HepG2 (cell line): ENCODE measurements around the gene RRAGA. TPM values are rescaled to one million over a fixed set of nuclear protein-coding genes. Genes with fewer than 3 reads are reported as not detected.

Experiments
- ASH2L ChIP-seq: fragments of 300-600, 200-600 bp; sonication (generic); IDR thresholded peaks from 2 replicates; pipeline ENCODE4 v1.7.0; 2017; ENCODE audit warnings: low read depth, mild to moderate bottlenecking, moderate library complexity, mixed read lengths, low read length; ENCODE audit not compliant: insufficient read length
- CREB1 ChIP-seq, 2 experiments: fragments of 450-650 bp in 1 of 2; IDR thresholded peaks; 2 replicates each; pipeline ENCODE4 v1.6.1; 2016 to 2017; ENCODE audit warnings: control low read depth in 1 of 2, mild to moderate bottlenecking in 1 of 2, missing compliant biosample characterization in 1 of 2, missing genetic modification characterization in 1 of 2
- DBP ChIP-seq: sonication (generic); formaldehyde crosslinking; IDR thresholded peaks from 2 replicates; pipeline ENCODE4 v1.4.0; 2020; ENCODE audit warnings: missing genetic modification reagents; ENCODE audit errors: not compliant biosample characterization
- DPF2 ChIP-seq: sonication (generic); formaldehyde crosslinking; IDR thresholded peaks from 2 replicates; pipeline ENCODE4 v1.4.0; 2020; ENCODE audit warnings: mild to moderate bottlenecking, low read depth, missing genetic modification reagents, borderline replicate concordance
- FOSL2 ChIP-seq: sonication (generic); formaldehyde crosslinking; IDR thresholded peaks from 2 replicates; pipeline ENCODE4 v1.4.0; 2020; ENCODE audit warnings: missing genetic modification reagents
- MAZ ChIP-seq, 2 experiments: sonication (generic) in 1 of 2; formaldehyde crosslinking in 1 of 2; IDR thresholded peaks; 2 replicates each; pipeline versions ENCODE4 v1.5.0 to v1.6.1; 2012 to 2020; ENCODE audit warnings: low read depth in 2 of 2, mild to moderate bottlenecking in 2 of 2, borderline replicate concordance in 1 of 2, improper control_type of control experiment in 1 of 2, low read length in 1 of 2, missing genetic modification reagents in 1 of 2, moderate library complexity in 1 of 2
- RFX5 ChIP-seq: IDR thresholded peaks from 2 replicates; pipeline ENCODE4 v1.6.1; 2011; ENCODE audit warnings: low read depth, low read length, improper control_type of control experiment
- SETDB1 ChIP-seq: sonication (generic); formaldehyde crosslinking; IDR thresholded peaks from 2 replicates; pipeline ENCODE4 v1.5.1; 2020; ENCODE audit warnings: missing genetic modification reagents, mild to moderate bottlenecking, borderline replicate concordance
- YEATS4 ChIP-seq: sonication (generic); formaldehyde crosslinking; IDR thresholded peaks from 2 replicates; pipeline ENCODE4 v1.4.0; 2020; ENCODE audit warnings: missing genetic modification reagents, borderline replicate concordance
- ZNF12 ChIP-seq: sonication (generic); formaldehyde crosslinking; IDR thresholded peaks from 2 replicates; pipeline ENCODE4 v1.5.0; 2020; ENCODE audit warnings: missing genetic modification reagents
- ZNF281 ChIP-seq: sonication (generic); formaldehyde crosslinking; IDR thresholded peaks from 2 replicates; pipeline ENCODE4 v1.4.0; 2020; ENCODE audit warnings: missing genetic modification reagents, borderline replicate concordance
- ZNF296 ChIP-seq: sonication (generic); formaldehyde crosslinking; conservative IDR thresholded peaks from 2 replicates; pipeline ENCODE4 v1.5.0; 2020; ENCODE audit warnings: mild to moderate bottlenecking, missing genetic modification reagents
- ZNF577 ChIP-seq: sonication (generic); formaldehyde crosslinking; IDR thresholded peaks from 2 replicates; pipeline ENCODE4 v1.4.0; 2020; ENCODE audit warnings: mild to moderate bottlenecking, low read depth, missing genetic modification reagents, borderline replicate concordance
- ZNF709 ChIP-seq: sonication (generic); formaldehyde crosslinking; IDR thresholded peaks from 2 replicates; pipeline ENCODE4 v1.5.0; 2020; ENCODE audit warnings: mild to moderate bottlenecking, missing genetic modification reagents
- ZNF710 ChIP-seq: sonication (generic); formaldehyde crosslinking; IDR thresholded peaks from 2 replicates; pipeline ENCODE4 v1.5.0; 2020; ENCODE audit warnings: mild to moderate bottlenecking, missing genetic modification reagents, borderline replicate concordance
- polyA plus RNA-seq, 8 experiments: library from polyadenylated mRNA; depleted of rRNA in 3 of 8; stranded (reverse) in 7 of 8; unstranded in 1 of 8; fragments of >200 nt; fragmentation: Illumina TruSeq in 4 of 8; extraction: Trizol in 4 of 8; gene quantifications; 2 replicates each; pipeline versions ENCODE4 v1.2.1 to v1.2.3, GENCODE V29; 2011 to 2016; ENCODE audit warnings: low read depth in 4 of 8, missing spikeins in 1 of 8, mixed read lengths in 1 of 8; ENCODE audit not compliant: insufficient read depth in 1 of 8
- total RNA-seq, 5 experiments: library from RNA; depleted of rRNA; stranded (reverse); fragments of >200 nt; fragmentation: Illumina TruSeq; extraction: Trizol; gene quantifications; 2 replicates each; pipeline ENCODE4 v1.2.3, GENCODE V29; 2016; ENCODE audit warnings: low read depth in 1 of 5
- TF ChIP-seq, protein P1 (sequence below): sonication (generic); formaldehyde crosslinking; IDR thresholded peaks from 2 replicates; pipeline ENCODE4 v1.5.1; 2020; ENCODE audit warnings: mild to moderate bottlenecking, missing genetic modification reagents, borderline replicate concordance
- TF ChIP-seq, protein P2 (sequence below): sonication (generic); IDR thresholded peaks from 2 replicates; pipeline ENCODE4 v1.6.1; 2016; ENCODE audit warnings: low read depth, borderline replicate concordance
- TF ChIP-seq, protein P3 (sequence below): sonication (generic); formaldehyde crosslinking; IDR thresholded peaks from 2 replicates; pipeline ENCODE4 v1.5.0; 2020; ENCODE audit warnings: missing genetic modification reagents

The RRAGA gene
- total and polyA plus RNA-seq, 2 of the 13 experiments (the other 11 are each of a cell fraction or from before 2014, with no cell fraction given) = 37.5 to 118 TPM

GRCh38 chr9:19050637-19051591 lies 1.7 kb downstream of the RRAGA start (continued):
- no peak for TF ChIP-seq ZNF281 (CRISPR knock-in tag)
- TF ChIP-seq ZNF577 = no peak
- no peak for TF ChIP-seq FOSL2 (CRISPR knock-in tag)
- no peak for TF ChIP-seq DBP (CRISPR knock-in tag)
- TF ChIP-seq ZNF12 = no peak
- no peak for TF ChIP-seq SETDB1 (CRISPR knock-in tag)
- TF ChIP-seq MAZ (IDR thresholded peaks at IDR 0.05; ENCODE audit: borderline replicate concordance, low read depth, low read length) = no peak
- no peak for TF ChIP-seq MAZ (CRISPR knock-in tag; IDR thresholded peaks at IDR 0.05; ENCODE audit: low read depth)
- no peak for TF ChIP-seq ASH2L
- TF ChIP-seq CREB1 (IDR thresholded peaks at IDR 0.05) = no peak
- no peak for TF ChIP-seq CREB1 (CRISPR knock-in tag; IDR thresholded peaks at IDR 0.05)
- no peak for TF ChIP-seq YEATS4 (CRISPR knock-in tag)
- no peak for TF ChIP-seq ZNF710 (CRISPR knock-in tag)
- TF ChIP-seq, protein P1, sequence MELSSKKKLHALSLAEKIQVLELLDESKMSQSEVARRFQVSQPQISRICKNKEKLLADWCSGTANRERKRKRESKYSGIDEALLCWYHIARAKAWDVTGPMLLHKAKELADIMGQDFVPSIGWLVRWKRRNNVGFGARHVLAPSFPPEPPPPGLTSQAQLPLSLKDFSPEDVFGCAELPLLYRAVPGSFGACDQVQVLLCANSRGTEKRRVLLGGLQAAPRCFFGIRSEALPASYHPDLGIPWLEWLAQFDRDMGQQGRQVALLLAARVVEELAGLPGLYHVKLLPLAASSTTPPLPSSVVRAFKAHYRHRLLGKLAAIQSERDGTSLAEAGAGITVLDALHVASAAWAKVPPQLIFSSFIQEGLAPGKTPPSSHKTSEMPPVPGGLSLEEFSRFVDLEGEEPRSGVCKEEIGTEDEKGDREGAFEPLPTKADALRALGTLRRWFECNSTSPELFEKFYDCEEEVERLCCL (CRISPR knock-in tag) = no peak
- no peak for TF ChIP-seq ZNF296 (CRISPR knock-in tag)
- TF ChIP-seq, protein P2, sequence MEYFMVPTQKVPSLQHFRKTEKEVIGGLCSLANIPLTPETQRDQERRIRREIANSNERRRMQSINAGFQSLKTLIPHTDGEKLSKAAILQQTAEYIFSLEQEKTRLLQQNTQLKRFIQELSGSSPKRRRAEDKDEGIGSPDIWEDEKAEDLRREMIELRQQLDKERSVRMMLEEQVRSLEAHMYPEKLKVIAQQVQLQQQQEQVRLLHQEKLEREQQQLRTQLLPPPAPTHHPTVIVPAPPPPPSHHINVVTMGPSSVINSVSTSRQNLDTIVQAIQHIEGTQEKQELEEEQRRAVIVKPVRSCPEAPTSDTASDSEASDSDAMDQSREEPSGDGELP = no peak
- TF ChIP-seq RFX5 = no peak
- TF ChIP-seq DPF2 (CRISPR knock-in tag) = no peak
- TF ChIP-seq, protein P3, sequence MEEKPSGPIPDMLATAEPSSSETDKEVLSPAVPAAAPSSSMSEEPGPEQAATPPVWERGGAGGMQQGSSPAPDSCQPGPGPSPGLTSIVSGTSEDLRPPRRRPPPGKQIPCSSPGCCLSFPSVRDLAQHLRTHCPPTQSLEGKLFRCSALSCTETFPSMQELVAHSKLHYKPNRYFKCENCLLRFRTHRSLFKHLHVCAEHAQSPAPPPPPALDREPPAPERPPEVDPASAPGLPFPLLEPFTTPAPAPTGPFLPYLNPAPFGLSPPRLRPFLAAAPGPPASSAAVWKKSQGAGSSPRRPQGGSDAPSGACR = no peak
- TF ChIP-seq ZNF709 (CRISPR knock-in tag) = no peak
